ENCODE data around the gene TTC21A.
A peak's percentile ranks its signal among the peaks of the same experiment; 100 is the strongest.

Gene TTC21A

GRCh38 chr3:39067286-39067685 is 40.2 kb upstream of the TTC21A start:
- no peak overlapping the region for H3K4me3 ChIP-seq (ENCODE audit: low read depth, low read length)
- peak; percentile 19 for DNase-seq (ENCODE audit: low read depth)
- TF ChIP-seq CTCF (conservative IDR thresholded peaks at IDR 0.05; ENCODE audit: low read depth, low read length), result no peak

GRCh38 chr3:39068556-39068955 is 38.9 kb upstream of the TTC21A start:
- DNase-seq (ENCODE audit: low read depth), result no peak
- no peak overlapping the region for H3K4me3 ChIP-seq (ENCODE audit: low read depth, low read length)
- TF ChIP-seq CTCF (conservative IDR thresholded peaks at IDR 0.05; ENCODE audit: low read depth, low read length), result no peak

GRCh38 chr3:39075910-39076309 is 31.6 kb upstream of the TTC21A start:
- TF ChIP-seq CTCF (conservative IDR thresholded peaks at IDR 0.05; ENCODE audit: low read depth, low read length), result no peak
- H3K4me3 ChIP-seq (ENCODE audit: low read depth, low read length), result no peak overlapping the region
- no peak for DNase-seq (ENCODE audit: low read depth)

GRCh38 chr3:39079530-39079929 is 27.9 kb upstream of the TTC21A start:
- no peak overlapping the region for H3K4me3 ChIP-seq (ENCODE audit: low read depth, low read length)
- TF ChIP-seq CTCF (conservative IDR thresholded peaks at IDR 0.05; ENCODE audit: low read depth, low read length), result no peak
- DNase-seq (ENCODE audit: low read depth), result no peak

GRCh38 chr3:39080026-39080425 is 27.5 kb upstream of the TTC21A start:
- no peak overlapping the region for H3K4me3 ChIP-seq (ENCODE audit: low read depth, low read length)
- TF ChIP-seq CTCF (conservative IDR thresholded peaks at IDR 0.05; ENCODE audit: low read depth, low read length), result no peak
- no peak for DNase-seq (ENCODE audit: low read depth)

GRCh38 chr3:39082666-39083313 is 24.7 kb upstream of the TTC21A start:
- no peak for DNase-seq (ENCODE audit: low read depth)
- H3K4me3 ChIP-seq (ENCODE audit: low read depth, low read length), result no peak overlapping the region
- no peak for TF ChIP-seq CTCF (conservative IDR thresholded peaks at IDR 0.05; ENCODE audit: low read depth, low read length)

- no peak for DNase-seq (ENCODE audit: low read depth)
- no peak overlapping the region for H3K4me3 ChIP-seq (ENCODE audit: low read depth, low read length)
- TF ChIP-seq CTCF (conservative IDR thresholded peaks at IDR 0.05; ENCODE audit: low read depth, low read length), result no peak
Measured at GRCh38 chr3:39086144-39086543, 21.3 kb upstream of the TTC21A start.
